ENCODE measurements around the gene SCMH1.
A peak's percentile ranks its signal among the peaks of the same experiment; 100 is the strongest.

Gene SCMH1

GRCh38 chr1:41280202-41281032 is 38.3 kb upstream of the SCMH1 start:
- no peak for DNase-seq (ENCODE audit: insufficient read length, low spot score)
- no peak for FAIRE-seq
- no peak for TF ChIP-seq TAF1 (IDR thresholded peaks at IDR 0.05; ENCODE audit: low read depth, low read length)
- TF ChIP-seq POLR2A (IDR thresholded peaks at IDR 0.05; ENCODE audit: low read depth, low read length) = no peak
- no peak for TF ChIP-seq POLR2AphosphoS5 (IDR thresholded peaks at IDR 0.05; ENCODE audit: low read depth, low read length)
- no peak for TF ChIP-seq PAX5 (IDR thresholded peaks at IDR 0.05; ENCODE audit: insufficient read depth, low read length, severe bottlenecking)
- no peak for TF ChIP-seq POU2F2 (IDR thresholded peaks at IDR 0.05; ENCODE audit: low read depth, low read length)
- TF ChIP-seq SPI1 (IDR thresholded peaks at IDR 0.05; ENCODE audit: low read depth, low read length) = no peak

- FAIRE-seq = no peak
- TF ChIP-seq POLR2A (IDR thresholded peaks at IDR 0.05; ENCODE audit: low read depth, low read length) (no peak), PAX5 (IDR thresholded peaks at IDR 0.05; ENCODE audit: insufficient read depth, low read length, severe bottlenecking) (no peak), TAF1 (IDR thresholded peaks at IDR 0.05; ENCODE audit: low read depth, low read length) (no peak), POU2F2 (IDR thresholded peaks at IDR 0.05; ENCODE audit: low read depth, low read length) (no peak), POLR2AphosphoS5 (IDR thresholded peaks at IDR 0.05; ENCODE audit: low read depth, low read length) (no peak)
- no peak for DNase-seq (ENCODE audit: insufficient read length, low spot score)
These were observed 36.0 kb upstream of the SCMH1 start for GRCh38 chr1:41278076-41278475.

- DNase-seq (ENCODE audit: insufficient read length, low spot score) (no peak), FAIRE-seq (no peak)
- TF ChIP-seq SPI1 (IDR thresholded peaks at IDR 0.05; ENCODE audit: low read depth, low read length) (peak; percentile 78), TAF1 (IDR thresholded peaks at IDR 0.05; ENCODE audit: low read depth, low read length) (no peak), POU2F2 (IDR thresholded peaks at IDR 0.05; ENCODE audit: low read depth, low read length) (no peak), POLR2AphosphoS5 (IDR thresholded peaks at IDR 0.05; ENCODE audit: low read depth, low read length) (no peak), PAX5 (IDR thresholded peaks at IDR 0.05; ENCODE audit: insufficient read depth, low read length, severe bottlenecking) (no peak)
These were observed 35.4 kb upstream of the SCMH1 start for GRCh38 chr1:41277371-41277975.

- TF ChIP-seq POLR2AphosphoS5 (IDR thresholded peaks at IDR 0.05; ENCODE audit: low read depth, low read length) (no peak), SPI1 (IDR thresholded peaks at IDR 0.05; ENCODE audit: low read depth, low read length) (no peak), POU2F2 (IDR thresholded peaks at IDR 0.05; ENCODE audit: low read depth, low read length) (no peak), PAX5 (IDR thresholded peaks at IDR 0.05; ENCODE audit: insufficient read depth, low read length, severe bottlenecking) (no peak), POLR2A (IDR thresholded peaks at IDR 0.05; ENCODE audit: low read depth, low read length) (no peak), TAF1 (IDR thresholded peaks at IDR 0.05; ENCODE audit: low read depth, low read length) (no peak)
- no peak for DNase-seq (ENCODE audit: insufficient read length, low spot score)
- FAIRE-seq = no peak
These were observed 33.7 kb upstream of the SCMH1 start for GRCh38 chr1:41275831-41276230.

GRCh38 chr1:41274752-41275545 is 32.8 kb upstream of the SCMH1 start:
- no peak for TF ChIP-seq POLR2A (IDR thresholded peaks at IDR 0.05; ENCODE audit: low read depth, low read length)
- no peak for TF ChIP-seq POLR2AphosphoS5 (IDR thresholded peaks at IDR 0.05; ENCODE audit: low read depth, low read length)
- no peak for TF ChIP-seq TAF1 (IDR thresholded peaks at IDR 0.05; ENCODE audit: low read depth, low read length)
- no peak for TF ChIP-seq SPI1 (IDR thresholded peaks at IDR 0.05; ENCODE audit: low read depth, low read length)
- TF ChIP-seq PAX5 (IDR thresholded peaks at IDR 0.05; ENCODE audit: insufficient read depth, low read length, severe bottlenecking) = no peak
- no peak for TF ChIP-seq POU2F2 (IDR thresholded peaks at IDR 0.05; ENCODE audit: low read depth, low read length)
- FAIRE-seq (no peak), DNase-seq (ENCODE audit: insufficient read length, low spot score) (no peak)

- DNase-seq (ENCODE audit: insufficient read length, low spot score) = no peak
- TF ChIP-seq POU2F2 (IDR thresholded peaks at IDR 0.05; ENCODE audit: low read depth, low read length) (no peak), PAX5 (IDR thresholded peaks at IDR 0.05; ENCODE audit: insufficient read depth, low read length, severe bottlenecking) (no peak), POLR2A (IDR thresholded peaks at IDR 0.05; ENCODE audit: low read depth, low read length) (no peak), POLR2AphosphoS5 (IDR thresholded peaks at IDR 0.05; ENCODE audit: low read depth, low read length) (no peak), TAF1 (IDR thresholded peaks at IDR 0.05; ENCODE audit: low read depth, low read length) (no peak), SPI1 (IDR thresholded peaks at IDR 0.05; ENCODE audit: low read depth, low read length) (no peak)
- FAIRE-seq = no peak
These were observed 30.5 kb upstream of the SCMH1 start for GRCh38 chr1:41272601-41273000.

- DNase-seq (ENCODE audit: insufficient read length, low spot score) (peak; percentile 61), FAIRE-seq (peak; percentile 93)
- TF ChIP-seq POLR2AphosphoS5 (IDR thresholded peaks at IDR 0.05; ENCODE audit: low read depth, low read length) = no peak
- no peak for TF ChIP-seq POU2F2 (IDR thresholded peaks at IDR 0.05; ENCODE audit: low read depth, low read length)
- no peak for TF ChIP-seq PAX5 (IDR thresholded peaks at IDR 0.05; ENCODE audit: insufficient read depth, low read length, severe bottlenecking)
- TF ChIP-seq SPI1 (IDR thresholded peaks at IDR 0.05; ENCODE audit: low read depth, low read length) = no peak
- TF ChIP-seq POLR2A (IDR thresholded peaks at IDR 0.05; ENCODE audit: low read depth, low read length) = no peak
- no peak for TF ChIP-seq TAF1 (IDR thresholded peaks at IDR 0.05; ENCODE audit: low read depth, low read length)
These were observed 26.2 kb upstream of the SCMH1 start for GRCh38 chr1:41268154-41268770.

- FAIRE-seq (no peak), DNase-seq (ENCODE audit: insufficient read length, low spot score) (no peak)
- TF ChIP-seq POLR2AphosphoS5 (IDR thresholded peaks at IDR 0.05; ENCODE audit: low read depth, low read length) (no peak), SPI1 (IDR thresholded peaks at IDR 0.05; ENCODE audit: low read depth, low read length) (no peak), TAF1 (IDR thresholded peaks at IDR 0.05; ENCODE audit: low read depth, low read length) (no peak), POLR2A (IDR thresholded peaks at IDR 0.05; ENCODE audit: low read depth, low read length) (no peak), PAX5 (IDR thresholded peaks at IDR 0.05; ENCODE audit: insufficient read depth, low read length, severe bottlenecking) (no peak), POU2F2 (IDR thresholded peaks at IDR 0.05; ENCODE audit: low read depth, low read length) (no peak)
These were observed 20.0 kb upstream of the SCMH1 start for GRCh38 chr1:41261926-41262618.
